Myocyte (in vitro differentiated cells): ENCODE data around the gene PLXNB2. TPM values are rescaled to one million over a fixed set of nuclear protein-coding genes. Genes with fewer than 3 reads are reported as not detected.
"Not testable (repeated sequence)": the region's sequence is repeated elsewhere in the genome, so short reads cannot be mapped to it uniquely, and the experiment has no call there.

ENCODE experiments used
- DNase-seq: peaks from one replicate; pipeline ENCODE4 v3.0.0-alpha.2; 2012; ENCODE audit warnings: low read depth
- total RNA-seq: library from RNA; depleted of rRNA; stranded (reverse); fragments of >200 nt; gene quantifications from 2 replicates; pipeline ENCODE4 v1.2.3, GENCODE V29; 2014

Gene PLXNB2
- total RNA-seq, 1 donor from 2014 or later: 112 TPM

DNA sequence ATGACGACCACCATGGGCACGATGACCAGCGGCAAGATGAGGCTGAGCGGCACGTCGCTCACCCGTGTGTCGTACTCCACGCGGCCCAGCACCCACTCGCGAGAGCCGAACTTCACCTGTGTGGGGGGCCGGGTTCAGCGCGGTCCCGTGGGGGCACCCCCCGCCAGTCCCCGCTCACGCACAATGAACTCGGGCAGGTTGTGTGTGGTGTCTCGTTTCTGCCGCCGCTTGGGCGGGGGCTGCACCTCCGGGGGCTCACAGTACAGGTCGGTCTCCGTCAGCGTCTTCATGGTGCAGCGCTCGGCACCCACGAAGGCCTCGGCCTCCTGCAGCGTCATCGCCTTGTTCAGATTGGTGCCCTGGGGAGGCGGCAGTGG, 26.1 kb downstream of the PLXNB2 start:
- DNase-seq: no peak

DNA sequence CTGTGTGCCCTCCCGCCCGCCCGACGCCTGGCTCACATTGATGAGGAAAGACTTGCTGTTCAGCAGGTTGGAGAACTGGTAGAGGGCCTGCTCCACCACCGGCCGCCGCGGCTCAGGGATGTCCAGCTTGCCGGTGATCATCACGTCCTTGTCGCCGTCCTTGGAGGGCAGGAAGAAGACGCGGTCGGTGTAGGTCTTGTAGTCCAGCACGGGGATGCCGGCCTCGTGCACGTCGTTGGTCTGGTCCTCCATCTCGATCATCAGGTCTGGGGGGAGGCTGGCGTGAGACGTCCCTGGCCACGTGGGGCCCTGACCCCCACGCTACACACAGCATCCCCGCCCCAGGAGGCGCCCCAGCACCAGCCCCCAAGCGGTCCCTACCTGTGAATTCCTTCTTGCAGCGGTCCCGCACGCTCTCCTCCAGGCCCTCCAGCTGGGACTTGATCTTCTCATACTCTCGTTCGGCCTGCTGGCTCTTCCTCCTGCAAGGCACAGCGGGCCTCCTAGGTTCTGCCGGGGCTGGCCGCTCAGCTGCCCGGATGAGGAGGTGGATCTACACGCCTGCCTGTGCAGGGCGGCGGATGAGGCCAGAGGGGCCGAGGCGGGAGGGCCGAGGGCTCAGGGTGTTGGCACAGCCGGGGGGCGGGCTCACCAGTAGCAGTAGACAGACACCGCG, 26.6 kb downstream of the PLXNB2 start:
- DNase-seq: no peak

DNA sequence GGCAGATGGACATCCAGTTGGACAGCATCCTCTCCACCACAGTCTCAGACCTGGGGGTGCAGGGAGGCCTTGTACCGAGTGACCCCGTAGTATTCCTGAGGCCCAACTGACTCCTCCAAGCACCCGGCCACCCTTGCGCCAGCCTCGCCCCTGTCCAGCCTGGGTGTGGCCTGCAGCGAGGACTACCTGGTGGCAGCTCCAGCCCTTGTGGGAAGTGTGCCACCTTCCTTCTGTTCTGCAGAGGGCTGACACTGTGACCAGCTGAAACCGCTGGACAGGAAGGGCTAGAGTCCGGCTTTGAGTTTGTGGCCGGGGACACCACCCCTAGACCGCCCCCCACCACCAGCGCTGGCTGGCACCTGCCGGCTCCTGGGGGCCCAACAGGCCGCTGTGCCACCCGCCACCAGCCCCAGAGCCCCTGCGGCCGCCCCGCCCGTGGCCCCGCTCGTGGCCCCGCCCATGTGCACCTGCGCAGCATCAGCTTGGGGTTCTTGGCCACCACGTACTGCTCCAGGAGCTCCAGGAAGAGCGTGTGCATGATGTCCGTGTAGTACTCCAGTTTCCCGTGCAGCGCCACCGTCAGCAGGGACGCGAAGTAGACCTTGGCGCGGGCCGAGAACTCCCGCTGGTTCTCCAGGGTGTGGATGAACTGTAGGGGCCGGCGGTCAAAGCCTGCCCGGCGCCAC, 27.3 kb downstream of the PLXNB2 start:
- no peak for DNase-seq

DNA sequence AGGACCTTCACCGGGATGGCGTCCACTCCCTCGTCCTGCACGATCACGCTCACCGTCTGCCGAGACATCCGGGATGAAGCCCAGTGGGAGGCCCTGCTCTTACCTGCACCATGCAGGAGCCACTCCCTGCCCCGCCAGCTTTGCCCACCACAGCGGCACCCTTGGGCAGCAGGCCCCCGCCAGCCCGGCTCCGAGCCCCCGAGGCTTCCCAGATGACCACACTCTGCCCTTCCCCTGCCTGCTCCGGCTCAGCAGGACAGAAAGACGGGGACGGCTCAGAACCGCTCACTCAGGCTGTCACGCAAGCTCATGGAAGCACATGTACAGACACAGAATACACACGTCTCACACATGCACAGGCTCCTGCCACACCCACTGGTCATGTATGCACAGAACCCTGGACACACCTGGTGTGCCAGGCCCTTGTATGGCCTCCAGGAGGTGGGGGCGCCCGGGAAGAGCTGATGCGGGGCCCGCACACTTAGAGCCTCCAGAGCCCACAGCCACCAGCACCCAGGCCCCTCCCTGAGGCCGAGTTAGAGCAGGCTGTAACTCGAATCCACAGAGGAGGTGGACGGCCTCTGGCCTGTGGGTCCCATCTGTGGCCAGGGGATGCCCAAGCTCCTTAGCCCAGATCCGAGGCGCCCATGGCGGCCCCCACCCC, 28.4 kb downstream of the PLXNB2 start:
- DNase-seq: no peak

DNA sequence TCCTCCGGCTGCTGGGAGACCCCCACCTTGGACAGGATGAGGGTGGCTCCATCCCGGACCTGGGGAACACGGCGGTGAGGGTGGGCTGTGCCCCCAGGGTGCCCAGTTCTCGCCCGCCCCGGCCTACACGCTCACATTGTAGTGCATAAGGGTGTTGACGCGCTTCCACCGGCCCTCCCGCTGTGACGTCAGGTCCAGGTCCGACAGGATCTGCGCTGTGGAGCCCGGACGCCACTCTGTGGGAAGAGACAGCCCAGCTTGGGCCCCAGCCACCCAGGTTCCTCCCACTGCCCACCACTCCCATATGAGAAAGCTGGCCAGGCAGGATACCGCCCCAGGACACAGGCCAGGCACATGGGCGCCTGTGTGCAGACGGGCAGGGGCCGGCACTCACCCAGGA, 29.0 kb downstream of the PLXNB2 start:
- DNase-seq: no peak

DNA sequence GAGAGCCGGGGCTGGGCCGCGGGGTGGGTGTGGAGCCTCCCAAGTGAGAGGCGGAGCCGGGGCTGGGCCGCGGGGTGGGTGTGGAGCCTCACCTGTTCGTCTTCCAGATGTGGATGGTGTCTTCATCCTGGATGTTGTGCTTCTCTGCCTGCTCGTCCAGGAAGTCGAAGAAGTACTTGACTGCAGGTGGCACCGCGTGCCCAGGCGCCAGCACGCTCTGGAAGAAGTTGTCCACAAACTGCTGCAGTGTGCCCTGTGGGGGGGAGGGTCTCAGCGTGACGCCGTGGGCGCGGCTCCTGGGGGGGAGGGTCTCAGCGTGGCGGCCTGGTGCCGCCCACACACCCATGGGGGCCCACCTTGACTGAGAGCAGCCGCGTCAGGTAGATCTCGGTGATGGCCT, 29.7 kb downstream of the PLXNB2 start:
- no peak for DNase-seq

DNA sequence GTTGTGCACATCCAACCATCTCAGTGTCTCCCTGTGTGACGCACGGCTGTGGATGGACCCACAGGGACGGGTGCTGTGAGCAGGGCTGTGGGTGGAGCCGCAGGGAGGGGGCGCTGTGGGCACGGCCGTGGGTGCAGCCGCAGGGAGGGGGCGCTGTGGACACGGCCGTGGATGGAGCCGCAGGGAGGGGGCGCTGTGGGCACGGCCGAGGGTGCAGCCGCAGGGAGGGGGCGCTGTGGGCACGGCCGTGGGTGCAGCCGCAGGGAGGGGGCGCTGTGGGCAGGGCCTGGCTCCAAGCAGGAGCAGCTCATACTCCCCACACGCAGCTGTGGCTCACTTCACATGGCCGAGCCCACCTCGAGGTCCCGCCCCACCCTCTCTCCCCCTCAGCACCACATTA, 31.3 kb downstream of the PLXNB2 start:
- peak; percentile 64 for DNase-seq

DNA sequence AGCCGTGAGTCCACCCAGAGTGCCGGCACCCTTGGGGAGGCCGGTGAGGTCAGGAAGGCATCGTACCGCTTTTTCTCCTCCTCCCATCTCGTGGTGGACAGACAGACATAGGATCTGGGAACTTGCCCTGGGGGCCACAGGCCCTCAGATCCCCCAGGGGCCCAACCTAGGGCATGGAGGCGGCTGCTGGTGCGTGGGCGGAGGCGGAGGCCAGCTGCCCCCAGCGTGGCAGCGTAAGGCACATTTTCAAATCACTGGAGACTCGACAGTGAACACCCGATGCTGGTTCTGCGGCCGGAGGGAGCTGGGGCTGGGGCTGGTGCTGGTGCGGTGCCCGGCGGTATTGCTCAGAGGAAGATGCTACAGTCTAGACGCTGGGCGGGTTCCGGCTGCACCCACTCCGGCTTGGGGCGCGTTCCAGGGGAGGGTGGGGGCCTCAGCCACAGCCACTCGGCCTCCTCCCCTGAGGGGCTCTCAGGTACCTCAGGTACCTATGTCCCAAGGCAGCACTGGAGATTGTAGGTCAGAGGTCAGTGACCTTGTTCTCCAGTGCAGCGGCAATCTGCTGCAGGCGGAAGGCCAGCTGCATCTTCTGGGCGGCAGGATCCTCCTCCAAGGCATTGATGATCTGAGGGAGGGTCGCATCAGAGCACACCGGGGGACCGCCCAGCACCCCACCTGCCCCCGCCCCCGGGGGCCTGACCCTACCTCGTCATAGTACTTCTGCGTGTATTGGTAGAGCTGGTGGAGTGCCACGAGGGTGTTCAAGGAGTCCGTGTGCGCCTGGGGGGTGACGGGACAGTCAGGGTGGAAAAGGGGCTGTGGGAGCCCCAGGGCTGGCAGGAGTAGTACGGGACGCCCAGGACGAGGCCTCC, 32.0 kb downstream of the PLXNB2 start:
- no peak for DNase-seq

DNA sequence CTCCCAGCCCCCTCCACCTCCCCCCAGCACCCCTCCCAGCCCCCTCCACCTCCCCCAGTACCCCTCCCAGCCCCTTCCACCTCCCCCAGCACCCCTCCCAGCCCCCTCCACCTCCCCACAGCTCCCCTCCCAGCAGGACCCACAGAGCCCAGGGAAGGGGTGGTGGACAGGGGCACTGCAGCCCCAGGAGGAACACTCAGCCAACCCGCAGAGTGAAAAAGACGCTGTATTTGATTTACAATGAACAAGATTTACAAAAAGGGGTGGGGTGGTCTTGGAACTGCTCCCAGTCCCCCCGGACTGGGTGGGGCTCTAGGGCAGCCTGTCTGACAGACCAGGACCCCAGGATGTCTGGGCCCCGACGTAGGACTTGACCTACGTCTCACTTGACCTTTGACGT, 32.7 kb downstream of the PLXNB2 start:
- DNase-seq: no peak

DNA sequence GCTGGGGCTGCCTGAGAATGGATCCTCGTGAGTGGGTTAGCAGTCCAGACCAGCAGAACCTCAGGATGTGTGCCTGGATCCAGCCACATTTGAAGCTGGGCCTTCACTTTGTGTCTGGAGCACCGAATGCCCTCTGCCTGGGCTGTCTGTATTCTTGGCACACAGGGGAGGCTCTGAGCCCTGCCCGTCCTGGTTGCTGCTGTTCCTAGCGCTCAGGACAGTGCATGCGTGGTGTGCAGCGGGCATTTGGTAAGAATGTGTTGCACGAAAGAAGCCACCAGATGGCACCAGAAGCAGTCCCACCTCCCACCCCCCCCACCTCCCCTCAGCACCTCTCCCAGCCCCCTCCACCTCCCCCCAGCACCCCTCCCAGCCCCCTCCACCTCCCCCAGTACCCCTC, 33.1 kb downstream of the PLXNB2 start:
- peak; percentile 46 for DNase-seq

DNA sequence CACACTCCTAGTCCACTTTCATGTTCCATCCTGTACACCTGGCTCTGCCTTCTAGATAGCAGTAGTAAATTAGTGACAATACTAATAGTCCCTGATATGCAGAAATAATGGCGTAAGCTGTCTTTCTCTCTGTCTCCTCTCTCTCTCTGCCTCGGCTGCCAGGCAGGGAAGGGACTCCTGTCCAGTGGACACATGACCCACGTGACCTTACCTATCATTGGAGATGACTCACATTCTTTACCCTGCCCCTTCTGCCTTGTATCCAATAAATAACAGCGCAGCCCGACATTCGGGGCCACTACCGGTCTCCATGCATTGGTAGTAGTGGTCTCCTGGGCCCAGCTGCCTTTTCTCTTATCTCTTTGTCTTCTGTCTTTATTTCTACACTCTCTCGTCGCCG, 33.7 kb downstream of the PLXNB2 start:
- not testable (repeated sequence) for DNase-seq

DNA sequence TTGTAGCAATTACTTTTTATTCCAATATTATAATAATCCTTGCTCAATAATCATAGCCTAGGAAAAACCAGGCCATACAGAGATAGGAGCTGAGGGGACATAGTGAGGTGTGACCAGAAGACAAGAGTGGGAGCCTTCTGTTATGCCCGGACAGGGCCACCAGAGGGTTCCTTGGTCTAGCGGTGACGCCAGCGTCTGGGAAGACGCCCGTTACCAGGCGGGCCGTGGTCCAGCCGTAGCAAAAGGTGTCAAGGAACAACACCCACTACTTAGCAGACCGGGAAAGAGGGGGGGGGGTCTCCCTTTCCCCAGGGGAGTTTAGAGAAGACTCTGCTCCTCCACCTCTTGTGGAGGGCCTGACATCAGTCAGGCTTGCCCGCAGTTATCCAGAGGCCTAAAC, 34.1 kb downstream of the PLXNB2 start:
- not testable (repeated sequence) for DNase-seq

DNA sequence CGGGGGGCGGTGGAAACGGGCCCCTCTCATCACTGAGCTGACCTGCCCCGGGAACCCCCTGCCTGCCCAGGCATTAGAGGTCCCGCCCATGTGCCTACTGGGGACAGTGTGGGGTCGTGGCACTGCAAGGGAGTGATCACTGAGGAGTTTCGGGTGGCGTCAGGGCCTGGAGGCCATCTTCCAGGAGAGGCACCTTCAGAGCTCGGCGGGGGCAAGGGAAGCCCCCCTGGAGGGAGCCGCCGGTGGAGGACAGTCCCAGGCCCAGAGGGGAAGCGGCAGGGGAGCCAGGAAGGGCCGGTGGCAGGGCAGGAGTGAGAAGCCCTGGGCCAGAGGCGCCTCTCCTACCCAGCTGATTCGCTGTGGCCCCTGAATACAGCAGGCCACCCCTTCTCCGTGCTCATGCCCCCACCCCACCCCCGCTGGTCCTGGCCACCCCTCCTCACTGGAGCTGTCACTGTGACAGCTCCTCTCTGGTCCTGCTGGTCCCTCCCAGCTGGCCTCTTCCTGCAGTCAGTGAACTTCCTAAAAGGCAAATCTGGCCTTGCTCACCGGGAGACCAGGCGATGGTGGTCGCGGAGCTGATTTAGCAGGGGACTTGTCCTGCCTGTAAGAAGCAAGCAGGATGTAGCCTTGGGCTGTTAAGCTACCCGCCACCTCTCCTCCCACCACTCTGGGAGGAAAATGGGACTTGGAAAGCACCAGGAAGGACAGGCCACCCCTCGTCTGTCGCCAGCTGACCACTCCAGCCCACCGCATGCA, 35.2 kb downstream of the PLXNB2 start:
- DNase-seq: no peak

DNA sequence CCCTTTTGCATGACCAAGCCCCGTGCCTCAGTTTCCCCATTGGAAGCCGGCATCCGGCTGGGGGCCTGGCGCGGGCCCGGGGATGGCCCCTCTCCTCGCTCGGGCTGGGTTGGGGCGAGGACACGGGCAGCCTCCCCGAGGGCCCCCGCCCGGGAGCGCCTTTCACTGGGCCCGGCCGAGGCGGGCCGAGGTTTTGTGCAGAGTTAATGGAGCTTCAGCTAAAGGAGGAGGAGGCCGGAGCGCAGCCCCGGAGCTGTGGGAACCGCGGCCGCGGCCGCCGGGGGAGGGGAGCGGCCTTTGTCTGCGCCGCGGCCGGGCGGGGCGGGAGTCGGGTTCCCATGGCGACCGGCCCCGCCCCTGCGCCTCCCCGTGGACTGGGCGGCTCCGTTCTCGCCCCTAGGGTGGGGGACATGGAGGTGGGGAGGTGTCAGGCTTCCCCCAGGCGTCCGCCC, 35.9 kb downstream of the PLXNB2 start:
- DNase-seq: peak; percentile 60

DNA sequence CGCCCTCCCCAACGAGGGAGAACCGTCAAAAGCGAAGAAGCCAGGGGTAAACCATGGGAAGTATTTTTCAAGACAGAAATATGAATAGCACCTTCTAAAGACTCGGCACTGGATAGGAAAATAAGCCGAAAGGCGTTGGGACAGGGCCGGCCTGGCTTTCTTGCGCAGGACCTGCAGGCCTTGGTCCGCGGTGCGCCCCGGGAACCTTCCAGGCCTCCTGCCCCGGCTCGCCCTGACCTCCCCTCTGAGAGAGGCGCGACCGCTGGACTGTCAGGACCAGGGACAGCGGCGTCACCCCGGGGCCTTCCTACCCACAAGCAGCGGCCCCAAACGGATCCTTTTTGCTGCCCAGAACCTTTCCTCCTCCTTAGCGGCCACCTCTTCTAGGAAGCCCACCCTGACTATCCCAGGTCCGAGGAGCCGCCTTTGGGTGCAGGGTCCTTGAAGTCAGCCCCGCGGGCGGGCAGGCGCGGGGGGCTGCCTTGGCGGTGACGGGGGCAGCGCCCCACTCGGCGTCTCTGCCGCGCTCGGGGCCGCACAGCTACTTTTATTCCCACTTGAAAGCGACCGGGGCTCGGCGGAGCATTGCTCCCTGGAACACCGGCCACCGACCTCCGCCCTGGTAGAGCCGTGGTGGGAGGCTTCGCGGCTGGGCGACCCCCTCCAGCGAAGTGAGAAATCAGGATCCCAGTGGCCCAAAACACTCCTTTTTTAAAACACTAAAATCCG, 36.6 kb downstream of the PLXNB2 start:
- peak; percentile 74 for DNase-seq

DNA sequence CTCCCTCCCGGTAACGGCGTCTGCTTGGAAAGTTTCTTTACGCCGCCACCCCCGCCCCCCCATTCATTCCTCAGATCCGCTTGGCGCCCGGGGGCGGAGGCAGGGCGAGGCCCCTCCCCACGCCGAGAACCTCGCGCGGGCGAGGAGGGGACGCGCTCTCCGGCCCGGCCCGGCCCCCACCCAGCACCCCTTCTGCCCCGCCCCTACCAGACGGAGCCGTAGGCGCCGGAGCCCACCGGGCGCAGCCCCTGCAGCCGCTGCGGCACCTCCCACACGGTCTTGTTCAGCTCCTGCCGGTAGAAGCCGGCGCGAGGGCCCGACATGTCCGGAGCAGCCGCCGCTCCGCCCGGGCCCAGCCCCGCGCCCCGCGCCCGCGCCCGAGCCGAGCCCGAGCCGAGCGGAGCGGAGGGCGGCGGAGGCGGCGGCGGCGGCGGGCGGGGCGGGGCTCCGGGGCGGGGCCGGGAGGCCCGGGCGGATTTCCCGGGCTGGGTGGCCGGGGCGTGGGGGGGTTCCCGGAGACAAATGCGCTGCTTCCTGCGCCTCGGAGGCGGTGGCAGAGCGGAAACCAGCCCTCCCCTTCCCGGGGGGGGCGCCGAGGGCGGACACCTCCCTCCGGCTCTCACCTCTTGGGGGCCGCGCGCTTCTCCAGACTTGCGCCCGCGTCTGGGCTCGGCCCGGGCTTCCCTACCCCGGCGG, 37.3 kb downstream of the PLXNB2 start, which contains the start of gene MAPK11:
MAPK11 (minus strand) TSS at position 411 of the 696 bp plus-strand sequence; CDS start at position 323, 88 bp downstream.
- no peak for DNase-seq

DNA sequence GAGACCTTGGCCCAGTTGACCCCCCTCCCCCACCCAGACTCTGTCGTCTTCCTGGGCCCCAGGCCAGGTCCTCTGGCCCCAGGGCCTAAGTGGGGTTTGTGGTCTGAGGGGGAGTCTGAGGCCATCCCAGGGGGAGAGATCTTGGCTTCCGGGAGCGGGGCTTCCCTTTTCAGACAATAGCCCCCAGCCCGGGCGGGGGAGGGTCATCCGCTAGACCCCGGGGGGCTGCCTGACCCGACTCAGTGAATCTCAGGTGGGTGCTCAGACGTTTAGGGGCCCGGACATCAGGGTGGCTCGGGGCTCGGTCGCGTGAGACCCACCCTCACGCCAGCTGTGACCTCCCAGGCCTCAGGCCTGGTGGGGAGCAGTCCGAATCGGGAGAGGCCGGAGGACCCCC, 37.9 kb downstream of the PLXNB2 start:
- DNase-seq: no peak

DNA sequence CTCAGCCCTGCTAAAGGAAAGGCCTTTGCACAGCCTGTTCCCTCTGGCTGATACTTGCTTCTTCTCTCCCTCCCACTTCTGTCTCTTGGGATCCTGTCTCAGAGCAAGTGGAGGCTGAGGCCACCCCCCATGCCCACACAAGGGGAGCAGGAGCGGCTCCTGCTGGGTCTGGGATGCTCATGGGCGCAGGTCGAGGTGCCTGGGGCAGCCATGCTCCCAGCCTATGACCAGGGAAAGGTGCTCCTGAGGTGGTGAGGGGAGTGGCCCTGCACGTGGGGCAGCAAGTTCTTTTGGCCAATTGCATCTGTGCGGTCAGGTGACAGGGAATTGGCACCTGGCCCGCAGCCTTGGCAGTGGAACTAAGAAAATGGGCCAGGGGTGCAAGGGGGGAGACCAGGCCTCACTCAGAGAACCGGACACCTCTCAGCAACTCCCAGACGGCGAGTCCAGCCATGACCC, 38.8 kb downstream of the PLXNB2 start:
- no peak for DNase-seq
